Central memory CD8-positive, alpha-beta T cell (primary cell): ENCODE data around the gene RASD2.
A peak's percentile ranks its signal among the peaks of the same experiment; 100 is the strongest.

Experiments
- ATAC-seq: fragments of 150-1000 bp; cut with Tn5 transposase; replicated peaks from 2 replicates; pipeline ENCODE4 v1.10.0; 2022; ENCODE audit warnings: mild to moderate bottlenecking, moderate FRiP score, moderate number of reproducible peaks; ENCODE audit not compliant: poor library complexity, severe bottlenecking; ENCODE audit errors: extremely low read depth
- DNase-seq, 2 donors: peaks; one replicate each; pipeline ENCODE4 v3.0.0; 2021; ENCODE audit warnings: low spot score in 2 of 2
- H3K27ac Mint-ChIP-seq: one replicate; pipeline ENCODE4 v1.8.0; 2022; ENCODE audit warnings: low read depth, mild to moderate bottlenecking, moderate library complexity, mixed read lengths
- H3K27me3 Mint-ChIP-seq: one replicate; pipeline ENCODE4 v1.8.0; 2022; ENCODE audit warnings: mixed read lengths
- H3K36me3 Mint-ChIP-seq: one replicate; pipeline ENCODE4 v1.8.0; 2022; ENCODE audit warnings: mild to moderate bottlenecking, moderate library complexity, mixed read lengths; ENCODE audit not compliant: insufficient read depth
- H3K4me1 Mint-ChIP-seq: one replicate; pipeline ENCODE4 v1.8.0; 2022; ENCODE audit warnings: mixed read lengths
- H3K4me3 Mint-ChIP-seq: one replicate; pipeline ENCODE4 v1.8.0; 2022; ENCODE audit warnings: mild to moderate bottlenecking, moderate library complexity, mixed read lengths
- H3K9me3 Mint-ChIP-seq: one replicate; pipeline ENCODE4 v1.8.0; 2022; ENCODE audit warnings: mixed read lengths

The RASD2 gene

DNA sequence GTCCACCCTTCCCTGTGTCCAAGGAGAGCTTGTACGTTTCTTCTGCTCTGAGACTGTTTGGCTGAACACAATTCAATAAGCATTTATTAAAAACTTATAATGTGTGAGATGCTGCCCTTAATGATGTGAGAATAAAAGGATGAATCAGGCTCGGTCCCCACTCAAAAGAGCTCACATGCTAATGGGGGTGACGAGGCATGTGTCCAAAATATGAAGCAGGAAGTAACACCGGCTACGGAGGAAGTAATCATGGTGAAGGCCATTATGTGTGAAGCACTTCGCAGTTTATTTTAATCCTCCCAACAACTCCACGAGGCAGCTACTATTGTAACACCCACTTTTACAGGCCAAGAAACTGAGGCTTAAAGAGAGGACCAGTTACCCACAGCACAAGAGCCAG lies 3.4 kb upstream of the RASD2 start:
- Mint-ChIP-seq H3K4me3 (no peak overlapping the region), H3K4me1 (peaks cover 11% of the 10 kb centered on the region), H3K9me3 (no peaks in the 10 kb centered on the region), H3K36me3 (peaks cover 2% of the 10 kb centered on the region), H3K27ac (no peak overlapping the region), H3K27me3 (peaks cover 11% of the 10 kb centered on the region)
- ATAC-seq: no peak
- DNase-seq: no peak

DNA sequence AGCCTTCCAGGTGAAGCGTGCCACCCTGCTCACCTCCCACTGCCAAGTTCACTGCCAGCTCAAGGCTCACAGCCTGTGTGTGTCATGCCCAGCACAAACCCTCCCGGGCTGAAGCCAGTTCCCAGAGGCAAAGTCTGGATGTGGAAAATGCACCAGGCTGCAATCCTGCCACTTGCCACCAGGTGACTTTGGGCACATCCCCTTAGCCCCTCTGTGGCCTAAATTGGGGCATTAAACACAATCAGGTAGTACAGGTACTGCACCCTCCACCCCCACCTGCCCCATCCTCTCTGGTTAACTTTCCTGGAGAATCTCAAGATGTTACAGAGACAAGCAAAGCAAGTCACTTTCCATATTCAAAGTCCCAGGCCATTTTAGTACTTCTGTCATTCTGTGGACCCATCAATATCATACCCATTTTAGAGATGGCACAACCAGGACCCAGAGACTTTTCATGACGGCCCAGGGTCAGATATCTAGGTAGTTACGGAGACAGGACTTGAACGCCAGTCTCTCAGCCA lies 1.8 kb upstream of the RASD2 start:
- no peaks in the 10 kb centered on the region for H3K9me3 Mint-ChIP-seq
- H3K4me3 Mint-ChIP-seq: no peak overlapping the region
- no peak overlapping the region for H3K27ac Mint-ChIP-seq
- H3K4me1 Mint-ChIP-seq: peaks cover 11% of the 10 kb centered on the region
- peaks cover 2% of the 10 kb centered on the region for H3K36me3 Mint-ChIP-seq
- no peak for DNase-seq
- no peak for ATAC-seq
- H3K27me3 Mint-ChIP-seq: peaks cover 28% of the 10 kb centered on the region

DNA sequence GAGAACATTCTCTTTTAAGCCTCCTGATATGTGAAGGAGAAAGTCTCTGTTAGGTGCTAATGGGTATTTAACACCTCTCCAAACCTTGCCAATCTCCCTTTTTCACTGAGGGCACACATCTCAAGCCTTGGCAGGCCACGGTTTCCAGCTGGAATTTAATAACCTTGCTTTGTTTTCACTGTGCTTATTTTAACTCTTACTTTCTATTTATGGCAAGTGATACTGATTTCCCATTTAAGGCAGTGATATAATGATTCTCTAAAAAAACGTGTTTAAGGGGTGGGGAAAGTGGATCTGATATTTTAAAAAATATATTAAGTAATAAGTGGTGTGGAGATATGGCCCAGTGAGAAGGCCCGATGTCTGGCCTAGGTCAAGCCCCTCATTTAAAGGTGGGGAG lies 1.1 kb upstream of the RASD2 start:
- no peak for DNase-seq
- H3K9me3 Mint-ChIP-seq: no peaks in the 10 kb centered on the region
- peaks cover 34% of the 10 kb centered on the region for H3K27me3 Mint-ChIP-seq
- H3K36me3 Mint-ChIP-seq: peaks cover 2% of the 10 kb centered on the region
- H3K4me3 Mint-ChIP-seq: peak overlapping the region; percentile 67
- H3K27ac Mint-ChIP-seq: no peak overlapping the region
- ATAC-seq: no peak
- peaks cover 11% of the 10 kb centered on the region for H3K4me1 Mint-ChIP-seq

DNA sequence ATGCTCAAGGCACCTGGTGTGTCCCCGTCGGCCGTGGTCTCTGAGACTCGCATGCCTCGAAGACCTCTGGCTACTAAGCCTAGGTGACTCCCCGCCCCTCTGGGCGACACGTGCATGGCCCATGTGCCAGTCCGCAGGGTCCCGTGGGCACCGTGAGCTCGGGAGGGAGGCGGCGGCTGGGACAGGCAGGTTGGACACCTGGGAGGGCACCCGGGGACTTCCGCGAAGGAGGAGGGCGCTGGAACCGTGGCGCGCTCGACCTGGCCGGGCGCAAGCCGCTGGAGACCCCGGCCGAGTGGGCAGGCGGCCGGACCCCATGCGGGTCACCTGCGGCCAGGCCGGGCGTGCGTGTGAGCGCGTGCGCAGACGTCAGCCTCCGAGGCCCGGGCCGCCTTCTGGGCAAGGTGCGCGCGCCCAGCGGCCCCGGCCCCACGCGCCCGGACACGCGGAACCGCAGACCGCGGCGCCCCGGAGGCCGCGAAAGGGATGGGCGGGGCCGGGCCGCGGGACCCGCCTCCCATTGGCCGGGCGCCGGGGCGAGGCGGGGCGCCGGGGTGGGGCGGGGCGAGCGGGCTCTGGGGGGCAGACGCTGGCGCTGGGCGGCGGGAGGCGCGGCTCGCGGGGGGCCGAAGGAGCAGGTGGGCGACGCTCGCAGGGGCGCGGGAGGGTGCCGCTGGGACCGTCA lies 579 bp upstream of the RASD2 start:
- peak; percentile 71 for ATAC-seq
- peak overlapping the region; percentile 67 for H3K4me3 Mint-ChIP-seq
- peaks cover 39% of the 10 kb centered on the region for H3K27me3 Mint-ChIP-seq

DNA sequence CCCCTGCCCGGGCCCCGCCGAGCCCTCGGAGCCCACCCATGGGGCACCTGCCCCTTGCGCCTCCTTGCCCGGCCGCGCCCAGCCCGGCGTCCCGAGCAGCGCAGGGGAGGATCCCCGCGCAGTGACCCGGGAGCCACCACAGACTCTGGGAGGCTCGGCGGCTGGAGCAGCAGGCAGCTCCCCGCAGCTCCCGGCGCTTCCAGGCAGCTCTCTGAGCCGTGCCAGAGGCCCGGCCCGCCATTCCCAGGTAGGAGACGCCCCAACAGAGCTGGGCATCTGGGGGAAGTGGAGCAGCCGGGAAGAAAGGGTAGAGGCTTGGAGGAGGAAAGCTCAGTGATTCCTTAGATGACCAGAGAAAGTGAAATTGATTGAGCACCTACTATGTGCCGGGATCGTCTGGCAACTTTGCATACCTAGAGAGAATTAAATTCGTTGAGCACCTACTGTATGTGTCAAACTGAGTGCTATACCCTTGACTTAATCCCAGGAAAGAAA lies 670 bp downstream of the RASD2 start:
- H3K27ac Mint-ChIP-seq: no peak overlapping the region
- H3K27me3 Mint-ChIP-seq: peaks cover 52% of the 10 kb centered on the region
- DNase-seq: no peak
- H3K9me3 Mint-ChIP-seq: no peaks in the 10 kb centered on the region
- peaks cover 11% of the 10 kb centered on the region for H3K4me1 Mint-ChIP-seq
- no peak for ATAC-seq
- H3K4me3 Mint-ChIP-seq: no peak overlapping the region
- H3K36me3 Mint-ChIP-seq: peaks cover 3% of the 10 kb centered on the region

More for the DNA sequence above, 579 bp upstream of the RASD2 start:
- peaks cover 2% of the 10 kb centered on the region for H3K36me3 Mint-ChIP-seq
- no peak overlapping the region for H3K27ac Mint-ChIP-seq
- peaks cover 11% of the 10 kb centered on the region for H3K4me1 Mint-ChIP-seq
- no peaks in the 10 kb centered on the region for H3K9me3 Mint-ChIP-seq
- DNase-seq: peak; percentile 28 to 49

DNA sequence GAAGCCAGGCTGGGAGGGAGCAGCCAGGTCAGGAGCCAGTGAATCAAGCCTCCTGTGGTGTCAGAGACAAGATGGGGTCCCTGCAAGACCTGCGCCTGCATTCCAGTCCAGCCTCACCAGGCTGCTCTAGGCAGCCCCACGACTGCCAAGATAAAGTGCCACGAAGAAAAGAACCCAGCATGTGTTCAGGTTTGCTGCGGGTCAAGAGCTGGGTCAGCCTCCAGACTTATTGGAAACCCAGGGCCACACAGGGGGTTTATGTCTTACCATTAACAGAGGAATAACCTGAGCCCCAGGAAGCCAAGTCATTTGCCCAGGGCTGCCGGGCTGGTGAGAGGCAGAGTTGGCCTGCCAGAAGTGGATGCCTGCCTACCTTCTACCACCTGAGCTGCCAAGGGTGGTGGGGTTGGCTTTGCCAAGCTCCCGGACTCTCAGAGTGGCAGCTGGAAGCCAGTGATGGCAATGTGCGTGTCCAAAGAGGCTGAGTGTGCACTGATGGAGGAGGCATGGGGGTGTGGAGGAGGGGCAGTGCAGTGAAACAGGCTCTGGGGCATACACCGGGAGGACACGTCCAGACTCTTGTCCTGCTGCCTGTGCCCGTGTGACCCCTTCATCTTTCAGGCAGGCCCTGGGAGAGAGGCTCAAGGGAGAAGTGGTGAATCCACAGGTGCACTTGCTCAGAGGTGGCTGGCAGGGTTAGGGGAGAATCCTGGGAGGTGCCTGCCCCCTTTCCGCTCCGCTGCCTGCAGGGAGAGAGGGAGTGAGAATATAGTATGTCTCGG lies 1.7 kb downstream of the RASD2 start:
- Mint-ChIP-seq H3K9me3 (no peaks in the 10 kb centered on the region), H3K27me3 (peaks cover 57% of the 10 kb centered on the region), H3K27ac (no peak overlapping the region), H3K4me3 (no peak overlapping the region), H3K36me3 (peaks cover 3% of the 10 kb centered on the region), H3K4me1 (peaks cover 9% of the 10 kb centered on the region)
- DNase-seq (no peak), ATAC-seq (no peak)

DNA sequence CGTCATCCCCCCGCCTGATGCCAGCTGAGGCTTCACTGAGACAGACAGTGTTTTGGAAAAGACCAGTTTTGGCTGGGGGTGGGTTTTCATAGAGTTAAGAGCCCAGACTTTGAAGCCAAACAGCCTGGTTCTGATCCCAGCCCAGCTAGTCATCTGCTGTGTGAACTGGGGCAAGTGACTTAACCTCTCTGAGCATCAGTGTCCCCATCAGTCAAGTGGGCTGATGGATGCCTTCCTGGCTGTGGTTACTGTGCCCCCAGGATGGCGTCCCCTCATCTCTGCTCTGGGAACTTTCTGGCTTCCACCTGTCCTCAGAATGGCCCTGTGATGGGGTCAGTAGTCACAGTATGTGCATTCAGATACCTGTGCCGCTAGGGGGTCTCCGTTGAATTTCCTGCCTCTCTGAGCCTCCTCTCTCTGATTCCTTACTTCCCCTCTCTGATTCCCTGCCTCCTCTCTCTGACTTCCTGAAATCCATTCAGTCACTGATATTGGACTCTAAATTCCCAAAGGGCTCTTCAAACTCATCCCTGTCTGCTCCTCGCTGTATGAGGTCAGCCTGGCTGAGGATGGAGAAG lies 2.4 kb downstream of the RASD2 start:
- DNase-seq (no peak), ATAC-seq (no peak)
- H3K36me3 Mint-ChIP-seq: peaks cover 3% of the 10 kb centered on the region
- no peak overlapping the region for H3K27ac Mint-ChIP-seq
- H3K4me3 Mint-ChIP-seq: no peak overlapping the region
- no peaks in the 10 kb centered on the region for H3K9me3 Mint-ChIP-seq
- peaks cover 6% of the 10 kb centered on the region for H3K4me1 Mint-ChIP-seq
- peaks cover 57% of the 10 kb centered on the region for H3K27me3 Mint-ChIP-seq

DNA sequence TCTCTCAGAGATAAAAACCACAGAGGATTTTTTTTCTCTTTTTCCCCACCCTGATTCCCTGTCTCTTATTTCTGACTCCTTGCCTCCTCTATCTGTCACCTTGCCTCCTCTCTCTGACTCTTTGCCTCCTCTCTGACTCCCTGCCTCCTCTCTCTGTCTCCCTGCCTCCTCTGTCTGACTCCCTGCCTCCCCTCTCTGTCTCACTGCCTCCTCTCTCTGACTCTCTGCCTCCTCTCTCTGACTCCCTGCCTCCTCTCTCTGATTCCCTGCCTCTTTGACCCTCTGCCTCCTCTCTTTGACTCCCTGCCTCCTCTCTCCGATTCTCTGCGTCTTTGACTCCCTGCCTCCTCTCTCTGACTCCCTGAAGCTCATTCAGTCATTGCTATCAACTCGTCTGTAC lies 3.1 kb downstream of the RASD2 start:
- H3K27me3 Mint-ChIP-seq: peaks cover 57% of the 10 kb centered on the region
- H3K27ac Mint-ChIP-seq: no peak overlapping the region
- no peaks in the 10 kb centered on the region for H3K9me3 Mint-ChIP-seq
- H3K4me1 Mint-ChIP-seq: peaks cover 6% of the 10 kb centered on the region
- H3K4me3 Mint-ChIP-seq: no peak overlapping the region
- ATAC-seq (no peak), DNase-seq (no peak)
- H3K36me3 Mint-ChIP-seq: peaks cover 3% of the 10 kb centered on the region

DNA sequence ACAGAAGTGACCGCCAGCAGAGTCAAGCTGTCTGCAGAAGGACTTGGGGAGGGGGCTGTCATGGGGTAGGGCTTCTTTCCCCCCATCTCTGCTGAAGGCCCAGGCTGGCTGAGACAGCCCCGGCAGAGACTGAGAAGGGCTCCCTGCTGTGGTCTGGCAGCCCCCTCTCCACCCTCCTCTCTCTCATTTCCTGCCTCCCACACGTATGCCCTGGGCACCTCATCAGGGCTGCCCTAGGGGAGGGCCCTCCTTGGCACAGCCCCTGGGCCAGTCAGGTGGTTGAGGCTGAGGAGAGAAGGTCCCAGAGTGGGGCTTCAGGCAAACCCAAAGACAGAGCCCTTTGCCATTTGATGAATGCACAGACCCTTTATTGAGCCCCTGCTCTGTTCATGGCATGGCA lies 3.6 kb downstream of the RASD2 start:
- H3K27ac Mint-ChIP-seq: no peak overlapping the region
- ATAC-seq (peak; percentile 20), DNase-seq (no peak)
- no peaks in the 10 kb centered on the region for H3K9me3 Mint-ChIP-seq
- no peak overlapping the region for H3K4me3 Mint-ChIP-seq
- H3K4me1 Mint-ChIP-seq: peaks cover 6% of the 10 kb centered on the region
- peaks cover 3% of the 10 kb centered on the region for H3K36me3 Mint-ChIP-seq
- peaks cover 57% of the 10 kb centered on the region for H3K27me3 Mint-ChIP-seq

DNA sequence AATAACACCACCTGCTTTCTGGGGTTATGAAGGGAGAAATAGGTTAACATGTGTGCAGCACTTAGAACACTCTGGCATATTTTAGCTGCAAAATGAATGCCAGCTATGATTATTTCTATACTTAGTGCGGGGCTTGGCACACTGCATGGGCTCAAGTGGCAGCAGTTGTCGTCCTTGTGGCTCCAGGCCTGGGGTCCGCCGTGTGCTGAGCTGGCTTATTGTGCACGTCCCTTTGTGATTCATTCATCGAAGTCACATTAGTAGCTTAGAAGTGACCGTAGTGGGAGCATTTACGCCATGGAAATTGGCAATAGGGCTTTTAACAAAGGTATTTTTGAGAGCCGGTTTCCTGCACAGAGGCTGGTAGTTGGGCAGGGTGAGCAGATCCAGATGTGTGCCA lies 4.2 kb downstream of the RASD2 start:
- DNase-seq: no peak
- H3K9me3 Mint-ChIP-seq: no peaks in the 10 kb centered on the region
- H3K4me3 Mint-ChIP-seq: no peak overlapping the region
- H3K27ac Mint-ChIP-seq: no peak overlapping the region
- H3K36me3 Mint-ChIP-seq: peaks cover 3% of the 10 kb centered on the region
- H3K27me3 Mint-ChIP-seq: peaks cover 57% of the 10 kb centered on the region
- no peak for ATAC-seq
- H3K4me1 Mint-ChIP-seq: peaks cover under 1% of the 10 kb centered on the region

DNA sequence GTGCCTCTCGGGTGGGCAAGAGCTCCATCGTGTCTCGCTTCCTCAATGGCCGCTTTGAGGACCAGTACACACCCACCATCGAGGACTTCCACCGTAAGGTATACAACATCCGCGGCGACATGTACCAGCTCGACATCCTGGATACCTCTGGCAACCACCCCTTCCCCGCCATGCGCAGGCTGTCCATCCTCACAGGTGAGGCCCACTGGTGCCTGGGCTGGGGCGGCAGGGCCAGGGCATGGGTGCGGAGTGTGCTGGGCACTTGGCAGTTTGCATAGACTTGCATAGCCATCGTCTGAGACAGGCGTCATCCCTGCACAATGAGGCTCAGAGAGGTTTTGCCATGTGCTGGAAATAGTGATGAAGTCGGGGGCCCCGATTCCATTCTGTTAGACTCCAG lies 6.3 kb downstream of the RASD2 start:
- Mint-ChIP-seq H3K36me3 (peaks cover 1% of the 10 kb centered on the region), H3K9me3 (no peaks in the 10 kb centered on the region), H3K4me3 (no peak overlapping the region), H3K4me1 (no peaks in the 10 kb centered on the region), H3K27ac (no peak overlapping the region), H3K27me3 (peaks cover 49% of the 10 kb centered on the region)
- DNase-seq (no peak), ATAC-seq (no peak)

DNA sequence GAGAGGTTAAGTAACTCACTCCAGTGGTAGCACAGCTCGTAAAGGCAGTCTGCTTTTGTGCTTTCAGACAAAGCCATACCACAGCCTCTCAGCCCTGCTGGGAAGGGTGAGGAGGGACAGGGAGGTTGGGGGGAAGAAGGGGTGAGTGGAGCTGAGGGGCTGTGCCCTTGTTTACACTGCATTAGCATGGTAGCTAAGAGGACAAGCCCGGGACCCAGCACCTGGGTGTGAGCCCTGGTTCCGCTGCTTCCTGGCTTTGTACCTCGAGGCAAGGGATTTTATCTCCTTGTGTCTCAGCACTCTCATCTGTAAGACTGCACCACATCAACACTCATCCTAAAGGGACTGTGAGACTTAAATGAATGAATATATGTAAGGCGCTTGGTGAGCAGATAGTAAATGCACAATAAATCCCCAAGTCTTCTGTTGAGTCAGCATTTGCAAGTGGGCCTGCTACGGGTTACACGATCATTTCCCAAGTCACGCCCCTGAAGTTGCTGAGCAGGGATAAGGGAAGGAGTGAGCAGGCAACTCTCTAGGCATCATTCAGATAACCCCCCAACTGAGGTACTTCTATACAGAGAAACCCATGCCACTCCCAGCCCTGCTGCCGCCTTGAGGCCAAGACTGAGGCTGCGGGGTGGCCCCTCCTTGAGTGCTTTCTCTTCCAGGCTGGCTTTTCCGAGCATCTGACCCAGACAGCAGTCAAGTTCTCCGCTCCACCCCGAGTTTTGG lies 7.5 kb downstream of the RASD2 start:
- ATAC-seq (no peak), DNase-seq (no peak)
- H3K27ac Mint-ChIP-seq: no peak overlapping the region
- peaks cover 8% of the 10 kb centered on the region for H3K4me1 Mint-ChIP-seq
- peaks cover 4% of the 10 kb centered on the region for H3K36me3 Mint-ChIP-seq
- H3K4me3 Mint-ChIP-seq: no peak overlapping the region
- no peaks in the 10 kb centered on the region for H3K9me3 Mint-ChIP-seq
- peaks cover 37% of the 10 kb centered on the region for H3K27me3 Mint-ChIP-seq
